Mesendoderm (in vitro differentiated cells): Measurements from ENCODE around the gene IGF1R.
A peak's percentile ranks its signal among the peaks of the same experiment; 100 is the strongest.

Source experiments
- DNase-seq: peaks from one replicate; pipeline ENCODE4 v3.0.0; 2013
- H2AK5ac ChIP-seq: 2 replicates; pipeline ENCODE4 v1.6.1; 2013; ENCODE audit warnings: low read length, inconsistent platforms
- H2BK120ac ChIP-seq: 2 replicates; pipeline ENCODE4 v1.6.1; 2013; ENCODE audit warnings: low read depth, mild to moderate bottlenecking, low read length, moderate library complexity, mixed read lengths
- H2BK15ac ChIP-seq: replicated peaks from 2 replicates; pipeline ENCODE4 v1.6.1; 2013; ENCODE audit warnings: low read depth, mild to moderate bottlenecking, moderate library complexity
- H2BK5ac ChIP-seq: 2 replicates; pipeline ENCODE4 v1.6.1; 2013; ENCODE audit warnings: low read length, inconsistent platforms
- H3K18ac ChIP-seq: 2 replicates; pipeline ENCODE4 v1.6.1; 2013; ENCODE audit warnings: mild to moderate bottlenecking, low read length, mixed read lengths
- H3K23ac ChIP-seq: one replicate; pipeline ENCODE4 v1.6.1; 2013; ENCODE audit warnings: low read length
- H3K27ac ChIP-seq: 2 replicates; pipeline ENCODE4 v1.5.1; 2013; ENCODE audit warnings: low read depth, mild to moderate bottlenecking, inconsistent platforms, low read length, moderate library complexity
- H3K27me3 ChIP-seq: 2 replicates; pipeline ENCODE4 v1.6.1; 2013; ENCODE audit warnings: low read length, control low read depth, mild to moderate bottlenecking, inconsistent platforms; ENCODE audit not compliant: insufficient read depth, poor library complexity
- H3K36me3 ChIP-seq: 2 replicates; pipeline ENCODE4 v1.6.1; 2013; ENCODE audit warnings: low read length, inconsistent platforms; ENCODE audit not compliant: control insufficient read depth, insufficient read depth
- H3K4ac ChIP-seq: one replicate; pipeline ENCODE4 v1.6.1; 2013; ENCODE audit warnings: low read depth, mild to moderate bottlenecking, low read length, moderate library complexity
- H3K4me1 ChIP-seq: 2 replicates; pipeline ENCODE4 v1.6.1; 2013; ENCODE audit warnings: low read depth, low read length, inconsistent platforms; ENCODE audit not compliant: control insufficient read depth
- H3K4me2 ChIP-seq: 2 replicates; pipeline ENCODE4 v1.6.1; 2013; ENCODE audit warnings: low read length
- H3K4me3 ChIP-seq: 2 replicates; pipeline ENCODE4 v1.5.1; 2013; ENCODE audit warnings: mild to moderate bottlenecking, low read length
- H3K56ac ChIP-seq: one replicate; pipeline ENCODE4 v1.6.1; 2013; ENCODE audit warnings: low read length
- H3K79me1 ChIP-seq: 2 replicates; pipeline ENCODE4 v1.6.1; 2013; ENCODE audit warnings: low read length, inconsistent platforms
- H3K79me2 ChIP-seq: 2 replicates; pipeline ENCODE4 v1.6.1; 2013; ENCODE audit warnings: mild to moderate bottlenecking, low read length; ENCODE audit not compliant: control insufficient read depth, insufficient read depth
- H3K9ac ChIP-seq: 2 replicates; pipeline ENCODE4 v1.6.1; 2013; ENCODE audit warnings: low read length, inconsistent platforms
- H4K5ac ChIP-seq: one replicate; pipeline ENCODE4 v1.6.1; 2013; ENCODE audit warnings: low read length
- H4K8ac ChIP-seq: one replicate; pipeline ENCODE4 v1.6.1; 2013; ENCODE audit warnings: low read depth, mild to moderate bottlenecking, control low read depth, low read length, moderate library complexity
- WGBS: extraction: QIAGEN DNeasy Blood & Tissue Kit; methylation state at CpG from one replicate; pipeline ENCODE4 v1.1.7; 2013; ENCODE audit warnings: low lambda C conversion rate, missing lambda C conversion rate; ENCODE audit not compliant: insufficient coverage; ENCODE audit errors: extremely low coverage; 5-methylcytosine and 5-hydroxymethylcytosine counted together

The IGF1R gene

GRCh38 chr15:98740295-98740694 is 92.0 kb downstream of the IGF1R start:
- no peak overlapping the region for H3K4me3 ChIP-seq
- no peak overlapping the region for H2BK120ac ChIP-seq
- WGBS, result no CpG with 5 or more reads among the region's 4 CpGs
- no peak overlapping the region for H4K5ac ChIP-seq
- no peak overlapping the region for H3K23ac ChIP-seq
- no peak overlapping the region for H2BK15ac ChIP-seq
- H3K4me1 ChIP-seq, result peaks cover 10% of the 10 kb centered on the region
- H3K79me1 ChIP-seq, result peaks cover 39% of the 10 kb centered on the region
- H3K18ac ChIP-seq, result no peak overlapping the region
- H2AK5ac ChIP-seq, result no peak overlapping the region
- H3K79me2 ChIP-seq, result peaks cover 90% of the 10 kb centered on the region
- no peak overlapping the region for H3K4ac ChIP-seq
- no peak overlapping the region for H3K9ac ChIP-seq
- H4K8ac ChIP-seq, result no peak overlapping the region
- no peaks in the 10 kb centered on the region for H3K27me3 ChIP-seq
- H3K36me3 ChIP-seq, result no peaks in the 10 kb centered on the region
- H2BK5ac ChIP-seq, result no peak overlapping the region
- DNase-seq, result no peak
- no peak overlapping the region for H3K56ac ChIP-seq
- H3K4me2 ChIP-seq, result no peak overlapping the region
- H3K27ac ChIP-seq, result no peak overlapping the region

GRCh38 chr15:98740963-98741362 is 92.6 kb downstream of the IGF1R start:
- H3K18ac ChIP-seq, result no peak overlapping the region
- no peak overlapping the region for H2BK5ac ChIP-seq
- H2BK15ac ChIP-seq, result no peak overlapping the region
- H3K56ac ChIP-seq, result no peak overlapping the region
- H4K8ac ChIP-seq, result no peak overlapping the region
- no peaks in the 10 kb centered on the region for H3K27me3 ChIP-seq
- no peak overlapping the region for H3K4ac ChIP-seq
- WGBS, result no CpG with 5 or more reads among the region's 4 CpGs
- no peak overlapping the region for H3K23ac ChIP-seq
- no peak overlapping the region for H4K5ac ChIP-seq
- no peak overlapping the region for H3K27ac ChIP-seq
- no peak overlapping the region for H3K4me2 ChIP-seq
- peaks cover 90% of the 10 kb centered on the region for H3K79me2 ChIP-seq
- H3K79me1 ChIP-seq, result peaks cover 36% of the 10 kb centered on the region
- H2BK120ac ChIP-seq, result no peak overlapping the region
- peaks cover 10% of the 10 kb centered on the region for H3K4me1 ChIP-seq
- H3K9ac ChIP-seq, result no peak overlapping the region
- H3K36me3 ChIP-seq, result no peaks in the 10 kb centered on the region
- H2AK5ac ChIP-seq, result no peak overlapping the region
- no peak overlapping the region for H3K4me3 ChIP-seq
- no peak for DNase-seq

- Histone ChIP-seq H3K36me3 (no peaks in the 10 kb centered on the region), H3K4me1 (peaks cover 4% of the 10 kb centered on the region), H3K27ac (no peak overlapping the region), H4K8ac (no peak overlapping the region), H2BK15ac (no peak overlapping the region), H3K79me1 (peaks cover 39% of the 10 kb centered on the region), H2BK120ac (no peak overlapping the region), H3K9ac (no peak overlapping the region), H3K4me2 (no peak overlapping the region), H2BK5ac (no peak overlapping the region), H3K4me3 (no peak overlapping the region), H4K5ac (no peak overlapping the region), H3K18ac (no peak overlapping the region), H3K79me2 (peaks cover 87% of the 10 kb centered on the region), H3K56ac (no peak overlapping the region), H2AK5ac (no peak overlapping the region), H3K23ac (no peak overlapping the region), H3K27me3 (no peaks in the 10 kb centered on the region), H3K4ac (no peak overlapping the region)
- WGBS, result 100% methylated on average over 2 of the region's 6 CpGs
- DNase-seq, result no peak
Observed at GRCh38 chr15:98743177-98743576, 94.8 kb downstream of the IGF1R start.

- H3K27ac ChIP-seq, result no peak overlapping the region
- no peak overlapping the region for H2BK120ac ChIP-seq
- H3K56ac ChIP-seq, result no peak overlapping the region
- no peak overlapping the region for H3K4me3 ChIP-seq
- no peak overlapping the region for H3K23ac ChIP-seq
- H3K79me1 ChIP-seq, result peaks cover 33% of the 10 kb centered on the region
- H3K79me2 ChIP-seq, result peaks cover 86% of the 10 kb centered on the region
- no CpG with 5 or more reads among the region's 2 CpGs for WGBS
- H3K4ac ChIP-seq, result no peak overlapping the region
- H4K8ac ChIP-seq, result no peak overlapping the region
- H3K4me1 ChIP-seq, result peaks cover 4% of the 10 kb centered on the region
- no peak overlapping the region for H2BK15ac ChIP-seq
- H3K9ac ChIP-seq, result no peak overlapping the region
- H3K36me3 ChIP-seq, result no peaks in the 10 kb centered on the region
- no peaks in the 10 kb centered on the region for H3K27me3 ChIP-seq
- H3K4me2 ChIP-seq, result no peak overlapping the region
- no peak for DNase-seq
- H3K18ac ChIP-seq, result no peak overlapping the region
- H2AK5ac ChIP-seq, result no peak overlapping the region
- no peak overlapping the region for H4K5ac ChIP-seq
- H2BK5ac ChIP-seq, result no peak overlapping the region
Observed at GRCh38 chr15:98744506-98744905, 96.2 kb downstream of the IGF1R start.

- Histone ChIP-seq H3K4me2 (no peak overlapping the region), H3K4me1 (peaks cover 4% of the 10 kb centered on the region), H3K4me3 (no peak overlapping the region), H3K4ac (no peak overlapping the region), H3K23ac (no peak overlapping the region), H2BK120ac (no peak overlapping the region), H3K27ac (no peak overlapping the region), H3K36me3 (no peaks in the 10 kb centered on the region), H3K79me1 (peaks cover 33% of the 10 kb centered on the region), H2AK5ac (no peak overlapping the region), H2BK5ac (no peak overlapping the region), H3K79me2 (peaks cover 85% of the 10 kb centered on the region), H3K56ac (no peak overlapping the region), H3K18ac (no peak overlapping the region), H3K9ac (no peak overlapping the region), H4K5ac (no peak overlapping the region), H4K8ac (no peak overlapping the region), H3K27me3 (no peaks in the 10 kb centered on the region), H2BK15ac (no peak overlapping the region)
- WGBS, result no CpG with 5 or more reads among the region's 3 CpGs
- DNase-seq, result no peak
Observed at GRCh38 chr15:98745179-98745578, 96.8 kb downstream of the IGF1R start.

- Histone ChIP-seq H3K4ac (no peak overlapping the region), H3K23ac (no peak overlapping the region), H2BK5ac (no peak overlapping the region), H3K4me2 (no peak overlapping the region), H3K27ac (no peak overlapping the region), H2BK120ac (no peak overlapping the region), H3K9ac (no peak overlapping the region), H3K4me3 (no peak overlapping the region), H3K36me3 (no peaks in the 10 kb centered on the region), H3K27me3 (no peaks in the 10 kb centered on the region), H4K8ac (peak overlapping the region; percentile 7), H2BK15ac (no peak overlapping the region), H3K56ac (no peak overlapping the region), H4K5ac (no peak overlapping the region), H3K18ac (no peak overlapping the region), H3K79me2 (peaks cover 86% of the 10 kb centered on the region), H2AK5ac (no peak overlapping the region), H3K4me1 (peaks cover 4% of the 10 kb centered on the region), H3K79me1 (peaks cover 35% of the 10 kb centered on the region)
- WGBS, result no CpG with 5 or more reads among the region's 10 CpGs
- no peak for DNase-seq
Observed at GRCh38 chr15:98745650-98746374, 97.5 kb downstream of the IGF1R start.
